Measurements from ENCODE around the gene GRM2.

The GRM2 gene

DNA sequence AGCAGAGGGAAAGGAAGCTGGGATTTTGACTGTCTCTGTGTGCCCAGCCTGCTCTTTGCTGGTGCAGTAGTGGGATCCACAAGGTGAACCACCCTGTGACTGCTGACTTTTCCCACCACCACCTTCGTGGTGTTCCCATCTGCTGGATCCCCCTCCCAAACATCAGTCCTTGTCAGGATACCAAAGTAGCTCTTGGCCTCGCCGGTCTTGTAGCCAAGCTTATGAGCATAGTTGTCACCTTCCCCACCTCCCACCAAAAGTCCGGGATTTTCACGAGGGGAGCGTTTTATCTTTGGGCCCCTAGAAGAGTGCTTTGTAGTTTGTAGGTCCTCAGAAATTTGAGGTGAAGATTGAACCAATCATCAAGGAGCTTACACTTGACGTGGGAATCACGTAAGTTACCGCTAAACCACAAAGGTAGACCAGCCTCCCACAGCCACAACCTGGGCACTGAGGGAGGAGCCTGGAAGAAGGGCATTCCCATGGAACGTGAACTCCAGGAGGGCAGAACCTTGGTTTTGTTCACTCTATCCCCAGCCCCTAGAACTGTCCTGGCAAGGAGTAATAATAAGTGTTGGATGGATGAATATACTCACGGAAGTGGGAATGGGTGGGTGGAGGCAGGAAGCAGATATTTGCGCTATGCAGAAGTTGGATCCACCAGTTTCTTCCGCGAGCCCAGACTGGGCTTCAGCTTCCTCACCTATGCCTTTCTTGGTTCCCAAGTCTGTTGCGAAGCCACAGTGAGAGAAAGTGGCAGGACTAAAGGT is 36.6 kb upstream of the GRM2 start:
- peak overlapping the region; percentile 89 for H3K4me3 ChIP-seq (ENCODE audit: low read depth, low read length)
- no peak for DNase-seq (ENCODE audit: low read depth)
- TF ChIP-seq, protein P1, sequence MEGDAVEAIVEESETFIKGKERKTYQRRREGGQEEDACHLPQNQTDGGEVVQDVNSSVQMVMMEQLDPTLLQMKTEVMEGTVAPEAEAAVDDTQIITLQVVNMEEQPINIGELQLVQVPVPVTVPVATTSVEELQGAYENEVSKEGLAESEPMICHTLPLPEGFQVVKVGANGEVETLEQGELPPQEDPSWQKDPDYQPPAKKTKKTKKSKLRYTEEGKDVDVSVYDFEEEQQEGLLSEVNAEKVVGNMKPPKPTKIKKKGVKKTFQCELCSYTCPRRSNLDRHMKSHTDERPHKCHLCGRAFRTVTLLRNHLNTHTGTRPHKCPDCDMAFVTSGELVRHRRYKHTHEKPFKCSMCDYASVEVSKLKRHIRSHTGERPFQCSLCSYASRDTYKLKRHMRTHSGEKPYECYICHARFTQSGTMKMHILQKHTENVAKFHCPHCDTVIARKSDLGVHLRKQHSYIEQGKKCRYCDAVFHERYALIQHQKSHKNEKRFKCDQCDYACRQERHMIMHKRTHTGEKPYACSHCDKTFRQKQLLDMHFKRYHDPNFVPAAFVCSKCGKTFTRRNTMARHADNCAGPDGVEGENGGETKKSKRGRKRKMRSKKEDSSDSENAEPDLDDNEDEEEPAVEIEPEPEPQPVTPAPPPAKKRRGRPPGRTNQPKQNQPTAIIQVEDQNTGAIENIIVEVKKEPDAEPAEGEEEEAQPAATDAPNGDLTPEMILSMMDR (conservative IDR thresholded peaks at IDR 0.05; ENCODE audit: low read depth, low read length), result no peak

GRCh38 chr3:51670823-51671733 is 35.8 kb upstream of the GRM2 start, which contains the start of gene TEX264:
TSS of gene TEX264 (plus strand) at chr3:51671252. CDS start at chr3:51674305, 3,053 bp downstream.
- TF ChIP-seq, protein P1 (conservative IDR thresholded peaks at IDR 0.05; ENCODE audit: low read depth, low read length), result no peak
- H3K4me3 ChIP-seq (ENCODE audit: low read depth, low read length), result peak within 1 kb of the TSS; percentile 89
- DNase-seq (ENCODE audit: low read depth), result peak; percentile 81

DNA sequence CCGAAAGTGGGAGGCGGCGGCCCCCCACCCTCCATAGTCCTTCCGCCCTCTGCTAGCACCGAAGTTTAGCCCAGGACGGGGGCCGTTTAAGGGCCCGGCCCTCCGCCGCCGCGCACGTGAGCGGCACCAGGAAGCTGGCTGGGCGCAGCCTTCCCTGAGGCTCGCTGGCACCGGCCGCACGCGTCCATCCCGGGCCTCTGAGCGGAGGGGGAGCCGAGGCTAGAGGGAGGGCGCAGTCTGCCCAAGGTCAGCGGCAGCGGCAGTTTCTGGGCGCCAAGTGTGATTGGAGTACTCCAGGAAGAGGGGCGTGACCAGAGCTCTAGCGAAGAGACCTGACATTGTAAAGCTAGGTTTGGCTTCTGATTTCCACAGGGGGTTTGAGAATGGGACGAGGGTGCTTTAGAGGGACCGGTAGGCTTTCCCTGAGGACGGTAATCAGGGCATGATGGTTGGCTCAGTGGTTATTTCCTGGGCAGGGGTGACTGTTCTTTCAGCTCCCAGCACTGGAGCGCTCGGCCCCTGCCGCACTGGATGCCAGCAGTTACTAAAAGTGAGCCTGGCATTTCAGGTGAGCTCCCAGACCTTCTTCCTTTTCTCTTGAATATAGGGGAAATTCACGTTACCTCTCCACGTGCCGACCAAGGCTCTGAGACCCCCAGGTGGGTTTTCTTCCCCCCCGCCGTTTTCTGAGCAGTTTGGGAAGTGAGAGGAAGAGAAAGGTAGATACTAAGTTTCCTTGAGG is 35.0 kb upstream of the GRM2 start:
- peak; percentile 60 for DNase-seq (ENCODE audit: low read depth)
- TF ChIP-seq, protein P1 (conservative IDR thresholded peaks at IDR 0.05; ENCODE audit: low read depth, low read length), result no peak
- H3K4me3 ChIP-seq (ENCODE audit: low read depth, low read length), result peak overlapping the region; percentile 89

GRCh38 chr3:51673181-51673801 is 33.6 kb upstream of the GRM2 start:
- TF ChIP-seq, protein P1 (conservative IDR thresholded peaks at IDR 0.05; ENCODE audit: low read depth, low read length), result no peak
- H3K4me3 ChIP-seq (ENCODE audit: low read depth, low read length), result no peak overlapping the region
- peak; percentile 7 for DNase-seq (ENCODE audit: low read depth)

DNA sequence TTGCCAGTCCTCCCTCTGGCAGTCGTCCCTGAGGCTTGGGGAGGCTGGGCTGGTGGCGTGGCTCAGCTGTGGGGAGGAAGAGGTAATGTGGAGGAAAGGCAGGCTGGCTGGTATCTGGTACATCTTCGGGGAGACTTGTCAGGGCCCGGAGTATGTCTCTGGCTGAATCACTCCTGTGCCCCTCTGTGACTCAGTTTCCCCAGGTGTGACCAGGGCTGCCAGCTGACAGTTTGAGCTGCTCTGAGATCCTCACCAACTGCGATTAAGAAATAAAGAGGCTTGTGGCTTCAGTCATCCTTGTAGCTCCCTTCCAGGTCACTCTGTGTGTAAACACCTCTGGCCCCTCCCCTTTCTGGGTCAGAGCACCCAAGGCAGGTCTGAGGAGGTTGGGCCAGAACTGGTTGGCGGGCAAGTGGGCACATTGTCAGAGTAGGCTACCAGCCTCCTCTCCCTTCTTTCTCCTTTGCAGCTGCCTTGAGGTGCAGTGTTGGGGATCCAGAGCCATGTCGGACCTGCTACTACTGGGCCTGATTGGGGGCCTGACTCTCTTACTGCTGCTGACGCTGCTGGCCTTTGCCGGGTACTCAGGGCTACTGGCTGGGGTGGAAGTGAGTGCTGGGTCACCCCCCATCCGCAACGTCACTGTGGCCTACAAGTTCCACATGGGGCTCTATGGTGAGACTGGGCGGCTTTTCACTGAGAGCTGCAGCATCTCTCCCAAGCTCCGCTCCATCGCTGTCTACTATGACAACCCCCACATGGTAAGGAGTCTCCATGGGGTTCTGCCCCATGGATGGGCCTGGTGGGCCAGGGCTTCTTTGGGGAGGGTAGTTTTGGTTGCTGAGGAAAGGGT is 32.8 kb upstream of the GRM2 start:
- TF ChIP-seq, protein P1 (conservative IDR thresholded peaks at IDR 0.05; ENCODE audit: low read depth, low read length), result no peak
- DNase-seq (ENCODE audit: low read depth), result no peak
- no peak overlapping the region for H3K4me3 ChIP-seq (ENCODE audit: low read depth, low read length)
